HepG2 (cell line): ENCODE data around the gene PPP6R2. TPM values are rescaled to one million over a fixed set of nuclear protein-coding genes. Genes with fewer than 3 reads are reported as not detected.

Source experiments
- CREB1 ChIP-seq, 2 experiments: fragments of 450-650 bp in 1 of 2; IDR thresholded peaks; 2 replicates each; pipeline ENCODE4 v1.6.1; 2016 to 2017; ENCODE audit warnings: control low read depth in 1 of 2, mild to moderate bottlenecking in 1 of 2, missing compliant biosample characterization in 1 of 2, missing genetic modification characterization in 1 of 2
- HNF4A ChIP-seq: sonication (generic); formaldehyde crosslinking; IDR thresholded peaks from 2 replicates; pipeline ENCODE4 v1.4.0; 2020; ENCODE audit warnings: missing genetic modification reagents
- MAFG ChIP-seq: sonication (generic); formaldehyde crosslinking; IDR thresholded peaks from 2 replicates; pipeline ENCODE4 v1.5.1; 2020; ENCODE audit warnings: mild to moderate bottlenecking, missing genetic modification reagents
- MATR3 ChIP-seq: sonication (generic); formaldehyde crosslinking; IDR thresholded peaks from 2 replicates; pipeline ENCODE4 v1.4.0; 2020; ENCODE audit warnings: missing genetic modification reagents
- NFAT5 ChIP-seq: sonication (generic); formaldehyde crosslinking; IDR thresholded peaks from 2 replicates; pipeline ENCODE4 v1.4.0; 2020; ENCODE audit warnings: missing genetic modification reagents
- NR2F1 ChIP-seq, 2 experiments: fragments of 450-650 bp in 1 of 2; formaldehyde crosslinking in 1 of 2; IDR thresholded peaks; 2 replicates each; pipeline versions ENCODE4 v1.5.0 to v1.6.1; 2016 to 2020; ENCODE audit warnings: mild to moderate bottlenecking in 1 of 2, missing compliant biosample characterization in 1 of 2, missing genetic modification reagents in 1 of 2, moderate library complexity in 1 of 2
- SIN3B ChIP-seq: fragments of 150-350 bp; IDR thresholded peaks from 2 replicates; pipeline ENCODE4 v1.6.1; 2014; ENCODE audit warnings: low read length
- ZMYM2 ChIP-seq: sonication (generic); formaldehyde crosslinking; IDR thresholded peaks from 2 replicates; pipeline ENCODE4 v1.8.0; 2022; ENCODE audit warnings: mild to moderate bottlenecking, missing genetic modification reagents
- ZNF335 ChIP-seq: sonication (generic); formaldehyde crosslinking; IDR thresholded peaks from 2 replicates; pipeline ENCODE4 v1.4.0; 2020; ENCODE audit warnings: missing genetic modification reagents
- ZNF567 ChIP-seq: sonication (generic); formaldehyde crosslinking; IDR thresholded peaks from 2 replicates; pipeline ENCODE4 v1.8.1; 2023; ENCODE audit warnings: mild to moderate bottlenecking, missing genetic modification reagents, borderline replicate concordance
- ZNF770 ChIP-seq: sonication (generic); formaldehyde crosslinking; IDR thresholded peaks from 2 replicates; pipeline ENCODE4 v1.5.0; 2020; ENCODE audit warnings: mild to moderate bottlenecking, missing genetic modification reagents
- polyA plus RNA-seq, 8 experiments: library from polyadenylated mRNA; depleted of rRNA in 3 of 8; stranded (reverse) in 7 of 8; unstranded in 1 of 8; fragments of >200 nt; fragmentation: Illumina TruSeq in 4 of 8; extraction: Trizol in 4 of 8; gene quantifications; 2 replicates each; pipeline versions ENCODE4 v1.2.1 to v1.2.3, GENCODE V29; 2011 to 2016; ENCODE audit warnings: low read depth in 4 of 8, missing spikeins in 1 of 8, mixed read lengths in 1 of 8; ENCODE audit not compliant: insufficient read depth in 1 of 8
- total RNA-seq, 5 experiments: library from RNA; depleted of rRNA; stranded (reverse); fragments of >200 nt; fragmentation: Illumina TruSeq; extraction: Trizol; gene quantifications; 2 replicates each; pipeline ENCODE4 v1.2.3, GENCODE V29; 2016; ENCODE audit warnings: low read depth in 1 of 5
- TF ChIP-seq, protein P1 (sequence below): sonication (generic); formaldehyde crosslinking; IDR thresholded peaks from 2 replicates; pipeline ENCODE4 v1.4.0; 2020; ENCODE audit warnings: missing genetic modification reagents
- TF ChIP-seq, protein P2 (sequence below): sonication (generic); formaldehyde crosslinking; IDR thresholded peaks from 2 replicates; pipeline ENCODE4 v1.5.0; 2020; ENCODE audit warnings: missing genetic modification reagents, mild to moderate bottlenecking, borderline replicate concordance
- TF ChIP-seq, protein P3 (sequence below): sonication (generic); formaldehyde crosslinking; IDR thresholded peaks from 2 replicates; pipeline ENCODE4 v1.5.1; 2020; ENCODE audit warnings: mild to moderate bottlenecking, moderate library complexity, missing genetic modification reagents

The PPP6R2 gene
- total and polyA plus RNA-seq, 2 of the 13 experiments (the other 11 are each of a cell fraction or from before 2014, with no cell fraction given): 55.0 to 102 TPM

- TF ChIP-seq NFAT5 (CRISPR knock-in tag) (no peak), CREB1 (IDR thresholded peaks at IDR 0.05) (no peak), CREB1 (CRISPR knock-in tag; IDR thresholded peaks at IDR 0.05) (no peak), MAFG (no peak), MATR3 (CRISPR knock-in tag) (no peak), ZNF567 (CRISPR knock-in tag) (no peak), NR2F1 (CRISPR knock-in tag; IDR thresholded peaks at IDR 0.05) (no peak), SIN3B (no peak), ZNF770 (no peak), HNF4A (CRISPR knock-in tag) (peak; percentile 50), ZMYM2 (peak; percentile 27; the same call in 1 of the 2 replicates), ZNF335 (CRISPR knock-in tag) (no peak)
- TF ChIP-seq, protein P1, sequence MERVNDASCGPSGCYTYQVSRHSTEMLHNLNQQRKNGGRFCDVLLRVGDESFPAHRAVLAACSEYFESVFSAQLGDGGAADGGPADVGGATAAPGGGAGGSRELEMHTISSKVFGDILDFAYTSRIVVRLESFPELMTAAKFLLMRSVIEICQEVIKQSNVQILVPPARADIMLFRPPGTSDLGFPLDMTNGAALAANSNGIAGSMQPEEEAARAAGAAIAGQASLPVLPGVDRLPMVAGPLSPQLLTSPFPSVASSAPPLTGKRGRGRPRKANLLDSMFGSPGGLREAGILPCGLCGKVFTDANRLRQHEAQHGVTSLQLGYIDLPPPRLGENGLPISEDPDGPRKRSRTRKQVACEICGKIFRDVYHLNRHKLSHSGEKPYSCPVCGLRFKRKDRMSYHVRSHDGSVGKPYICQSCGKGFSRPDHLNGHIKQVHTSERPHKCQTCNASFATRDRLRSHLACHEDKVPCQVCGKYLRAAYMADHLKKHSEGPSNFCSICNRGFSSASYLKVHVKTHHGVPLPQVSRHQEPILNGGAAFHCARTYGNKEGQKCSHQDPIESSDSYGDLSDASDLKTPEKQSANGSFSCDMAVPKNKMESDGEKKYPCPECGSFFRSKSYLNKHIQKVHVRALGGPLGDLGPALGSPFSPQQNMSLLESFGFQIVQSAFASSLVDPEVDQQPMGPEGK: peak; percentile 55
- TF ChIP-seq, protein P2, sequence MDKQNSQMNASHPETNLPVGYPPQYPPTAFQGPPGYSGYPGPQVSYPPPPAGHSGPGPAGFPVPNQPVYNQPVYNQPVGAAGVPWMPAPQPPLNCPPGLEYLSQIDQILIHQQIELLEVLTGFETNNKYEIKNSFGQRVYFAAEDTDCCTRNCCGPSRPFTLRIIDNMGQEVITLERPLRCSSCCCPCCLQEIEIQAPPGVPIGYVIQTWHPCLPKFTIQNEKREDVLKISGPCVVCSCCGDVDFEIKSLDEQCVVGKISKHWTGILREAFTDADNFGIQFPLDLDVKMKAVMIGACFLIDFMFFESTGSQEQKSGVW (CRISPR knock-in tag): no peak
- TF ChIP-seq, protein P3, sequence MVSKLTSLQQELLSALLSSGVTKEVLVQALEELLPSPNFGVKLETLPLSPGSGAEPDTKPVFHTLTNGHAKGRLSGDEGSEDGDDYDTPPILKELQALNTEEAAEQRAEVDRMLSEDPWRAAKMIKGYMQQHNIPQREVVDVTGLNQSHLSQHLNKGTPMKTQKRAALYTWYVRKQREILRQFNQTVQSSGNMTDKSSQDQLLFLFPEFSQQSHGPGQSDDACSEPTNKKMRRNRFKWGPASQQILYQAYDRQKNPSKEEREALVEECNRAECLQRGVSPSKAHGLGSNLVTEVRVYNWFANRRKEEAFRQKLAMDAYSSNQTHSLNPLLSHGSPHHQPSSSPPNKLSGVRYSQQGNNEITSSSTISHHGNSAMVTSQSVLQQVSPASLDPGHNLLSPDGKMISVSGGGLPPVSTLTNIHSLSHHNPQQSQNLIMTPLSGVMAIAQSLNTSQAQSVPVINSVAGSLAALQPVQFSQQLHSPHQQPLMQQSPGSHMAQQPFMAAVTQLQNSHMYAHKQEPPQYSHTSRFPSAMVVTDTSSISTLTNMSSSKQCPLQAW (CRISPR knock-in tag): no peak
Measured at GRCh38 chr22:50310031-50310722, 33.0 kb upstream of the PPP6R2 start (continued).
